ENCODE measurements around the gene STPG2.

The STPG2 gene

DNA sequence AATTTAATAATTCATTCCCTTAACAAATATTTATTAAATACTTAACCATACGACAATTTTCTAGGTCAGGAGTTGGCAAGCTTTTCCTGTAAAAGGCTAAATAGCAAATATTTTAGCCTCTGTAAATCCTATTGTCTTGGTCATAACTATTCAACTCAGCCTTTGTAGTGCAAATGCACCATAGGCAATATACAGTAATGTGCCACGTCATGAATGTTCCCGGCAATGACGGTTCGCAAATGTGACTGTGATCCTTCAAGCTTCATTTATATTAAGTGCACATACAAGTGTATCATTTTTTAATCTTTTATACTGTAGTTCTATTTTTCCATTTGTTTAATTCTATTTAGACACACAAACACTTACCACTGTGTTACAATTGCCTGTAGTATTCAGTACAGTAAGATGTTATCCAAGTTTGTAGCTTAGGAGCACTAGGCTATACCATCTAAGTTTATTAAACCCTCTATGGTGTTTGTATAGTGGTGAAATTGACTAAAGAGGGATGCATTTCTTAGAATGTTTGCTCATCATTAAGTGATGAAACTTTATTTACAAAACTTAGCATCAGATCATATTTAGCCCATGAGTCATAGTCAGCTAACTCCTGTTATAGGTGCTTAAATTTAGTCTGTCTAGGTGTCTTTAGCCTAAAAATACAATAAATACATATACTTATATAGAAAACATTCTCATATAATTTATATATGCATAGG, 553.6 kb downstream of the STPG2 start:
- peak overlapping the region; percentile 8 for H3K27ac ChIP-seq (ENCODE audit: poor library complexity, severe bottlenecking)
- peak; percentile 91 for ATAC-seq (ENCODE audit: low read depth)
- TF ChIP-seq, protein P1, sequence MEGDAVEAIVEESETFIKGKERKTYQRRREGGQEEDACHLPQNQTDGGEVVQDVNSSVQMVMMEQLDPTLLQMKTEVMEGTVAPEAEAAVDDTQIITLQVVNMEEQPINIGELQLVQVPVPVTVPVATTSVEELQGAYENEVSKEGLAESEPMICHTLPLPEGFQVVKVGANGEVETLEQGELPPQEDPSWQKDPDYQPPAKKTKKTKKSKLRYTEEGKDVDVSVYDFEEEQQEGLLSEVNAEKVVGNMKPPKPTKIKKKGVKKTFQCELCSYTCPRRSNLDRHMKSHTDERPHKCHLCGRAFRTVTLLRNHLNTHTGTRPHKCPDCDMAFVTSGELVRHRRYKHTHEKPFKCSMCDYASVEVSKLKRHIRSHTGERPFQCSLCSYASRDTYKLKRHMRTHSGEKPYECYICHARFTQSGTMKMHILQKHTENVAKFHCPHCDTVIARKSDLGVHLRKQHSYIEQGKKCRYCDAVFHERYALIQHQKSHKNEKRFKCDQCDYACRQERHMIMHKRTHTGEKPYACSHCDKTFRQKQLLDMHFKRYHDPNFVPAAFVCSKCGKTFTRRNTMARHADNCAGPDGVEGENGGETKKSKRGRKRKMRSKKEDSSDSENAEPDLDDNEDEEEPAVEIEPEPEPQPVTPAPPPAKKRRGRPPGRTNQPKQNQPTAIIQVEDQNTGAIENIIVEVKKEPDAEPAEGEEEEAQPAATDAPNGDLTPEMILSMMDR (IDR thresholded peaks at IDR 0.05; ENCODE audit: poor library complexity, severe bottlenecking): no peak

DNA sequence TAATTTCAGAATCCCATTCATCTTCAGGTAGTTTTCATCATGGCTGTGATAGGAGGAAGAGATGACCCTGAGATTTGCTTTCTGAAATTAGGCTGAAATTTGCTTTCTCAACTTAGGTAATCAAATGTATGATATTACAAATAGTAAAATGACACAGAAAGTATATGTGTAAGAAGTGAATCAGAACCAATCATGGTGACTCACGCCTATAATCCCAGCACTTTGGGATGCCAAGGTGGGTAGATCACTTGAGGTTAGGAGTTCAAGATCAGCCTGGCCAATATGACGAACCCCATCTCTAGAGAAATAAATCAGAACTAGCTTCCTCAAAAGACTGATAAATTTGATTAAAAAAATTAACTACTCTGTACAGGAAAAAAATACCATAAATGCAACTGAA, 555.4 kb downstream of the STPG2 start:
- Histone ChIP-seq H3K36me3 (ENCODE audit: low read depth) (no peaks in the 10 kb centered on the region), H3K9me3 (ENCODE audit: severe bottlenecking) (no peaks in the 10 kb centered on the region), H3K27me3 (ENCODE audit: insufficient read depth, poor library complexity, severe bottlenecking) (no peaks in the 10 kb centered on the region), H3K4me1 (ENCODE audit: insufficient read depth, poor library complexity, severe bottlenecking) (peaks cover 20% of the 10 kb centered on the region), H3K4me3 (ENCODE audit: severe bottlenecking) (no peak overlapping the region), H3K27ac (ENCODE audit: poor library complexity, severe bottlenecking) (peak overlapping the region; percentile 6)
- DNase-seq (ENCODE audit: low spot score) (peak; percentile 25), ATAC-seq (ENCODE audit: low read depth) (peak; percentile 56; the same call in 2 of the 3 replicates)
- TF ChIP-seq, protein P1 (IDR thresholded peaks at IDR 0.05; ENCODE audit: poor library complexity, severe bottlenecking): no peak

More for the DNA sequence above, 553.6 kb downstream of the STPG2 start:
- Histone ChIP-seq H3K36me3 (ENCODE audit: low read depth) (no peaks in the 10 kb centered on the region), H3K27me3 (ENCODE audit: insufficient read depth, poor library complexity, severe bottlenecking) (no peaks in the 10 kb centered on the region), H3K4me1 (ENCODE audit: insufficient read depth, poor library complexity, severe bottlenecking) (peaks cover 20% of the 10 kb centered on the region), H3K9me3 (ENCODE audit: severe bottlenecking) (no peaks in the 10 kb centered on the region), H3K4me3 (ENCODE audit: severe bottlenecking) (no peak overlapping the region)
- DNase-seq (ENCODE audit: low spot score): no peak

DNA sequence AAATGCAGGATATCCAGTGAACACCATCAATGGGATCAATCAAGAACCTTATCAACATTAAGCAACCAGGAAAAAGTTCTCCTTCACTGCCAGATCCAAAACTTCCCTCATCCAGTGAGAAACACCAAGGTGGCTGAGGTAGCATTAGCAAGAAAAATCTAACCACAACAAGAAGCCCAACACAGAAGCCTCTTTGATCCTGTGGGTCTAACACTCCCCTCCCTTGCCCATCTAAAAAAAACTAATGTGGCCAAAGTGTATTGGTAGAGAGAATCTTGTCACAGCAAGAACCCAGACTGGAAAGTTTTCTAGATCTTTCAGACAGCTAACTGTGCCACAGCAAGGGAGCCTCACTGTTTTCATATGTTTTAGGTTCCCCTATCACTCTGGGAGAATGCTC, 558.0 kb downstream of the STPG2 start:
- TF ChIP-seq, protein P1 (IDR thresholded peaks at IDR 0.05; ENCODE audit: poor library complexity, severe bottlenecking): no peak
- ATAC-seq (ENCODE audit: low read depth): no peak
- Histone ChIP-seq H3K36me3 (ENCODE audit: low read depth) (no peaks in the 10 kb centered on the region), H3K4me1 (ENCODE audit: insufficient read depth, poor library complexity, severe bottlenecking) (peaks cover 20% of the 10 kb centered on the region), H3K27me3 (ENCODE audit: insufficient read depth, poor library complexity, severe bottlenecking) (no peaks in the 10 kb centered on the region), H3K27ac (ENCODE audit: poor library complexity, severe bottlenecking) (no peak overlapping the region), H3K4me3 (ENCODE audit: severe bottlenecking) (no peak overlapping the region), H3K9me3 (ENCODE audit: severe bottlenecking) (no peaks in the 10 kb centered on the region)
- DNase-seq (ENCODE audit: low spot score): no peak

DNA sequence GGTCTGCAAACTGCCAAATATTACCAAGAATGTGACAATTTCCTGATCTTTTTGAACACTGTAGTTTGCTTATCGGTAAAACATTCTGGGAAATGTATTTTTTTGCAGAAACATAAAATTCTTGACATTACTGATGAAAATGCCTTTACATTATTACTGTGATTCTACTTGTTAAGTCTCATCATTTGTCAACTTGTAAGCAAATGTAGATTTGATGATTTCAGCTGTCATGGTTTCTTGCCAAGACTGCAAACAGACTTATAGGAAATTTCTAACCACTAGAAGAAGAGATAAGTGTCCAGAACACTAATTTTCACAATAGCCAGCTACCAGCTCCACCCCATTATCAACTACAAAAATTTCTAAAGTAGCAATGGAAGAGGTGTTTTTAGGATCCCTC, 560.4 kb downstream of the STPG2 start:
- peaks cover 4% of the 10 kb centered on the region for H3K4me1 ChIP-seq (ENCODE audit: insufficient read depth, poor library complexity, severe bottlenecking)
- DNase-seq (ENCODE audit: low spot score) (no peak), ATAC-seq (ENCODE audit: low read depth) (no peak)
- no peak overlapping the region for H3K4me3 ChIP-seq (ENCODE audit: severe bottlenecking)
- no peaks in the 10 kb centered on the region for H3K36me3 ChIP-seq (ENCODE audit: low read depth)
- TF ChIP-seq, protein P1 (IDR thresholded peaks at IDR 0.05; ENCODE audit: poor library complexity, severe bottlenecking): no peak
- H3K27me3 ChIP-seq (ENCODE audit: insufficient read depth, poor library complexity, severe bottlenecking): no peaks in the 10 kb centered on the region
- no peaks in the 10 kb centered on the region for H3K9me3 ChIP-seq (ENCODE audit: severe bottlenecking)
- no peak overlapping the region for H3K27ac ChIP-seq (ENCODE audit: poor library complexity, severe bottlenecking)

DNA sequence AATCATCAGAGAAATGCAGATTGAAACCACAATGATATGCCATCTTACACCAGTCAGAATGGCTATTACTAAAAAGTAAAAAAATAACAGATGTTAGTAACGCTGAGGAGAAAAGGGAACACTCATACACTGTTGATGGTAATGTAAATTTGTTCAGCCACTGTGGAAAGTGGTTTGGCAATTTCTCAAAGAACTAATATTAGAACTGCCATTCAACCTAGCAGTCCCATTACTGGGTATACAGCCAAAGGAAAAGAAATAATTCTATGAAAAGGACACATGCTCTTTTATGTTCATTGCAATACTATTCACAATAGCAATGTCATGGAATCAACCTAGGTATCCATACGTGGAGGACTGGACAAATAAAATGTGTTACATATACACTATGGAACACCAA, 566.3 kb downstream of the STPG2 start:
- Histone ChIP-seq H3K4me1 (ENCODE audit: insufficient read depth, poor library complexity, severe bottlenecking) (no peaks in the 10 kb centered on the region), H3K9me3 (ENCODE audit: severe bottlenecking) (no peaks in the 10 kb centered on the region), H3K36me3 (ENCODE audit: low read depth) (no peaks in the 10 kb centered on the region), H3K27me3 (ENCODE audit: insufficient read depth, poor library complexity, severe bottlenecking) (no peaks in the 10 kb centered on the region), H3K4me3 (ENCODE audit: severe bottlenecking) (no peak overlapping the region), H3K27ac (ENCODE audit: poor library complexity, severe bottlenecking) (no peak overlapping the region)
- TF ChIP-seq, protein P1 (IDR thresholded peaks at IDR 0.05; ENCODE audit: poor library complexity, severe bottlenecking): no peak
- DNase-seq (ENCODE audit: low spot score) (no peak), ATAC-seq (ENCODE audit: low read depth) (no peak)

Data from RWPE2 (cell line).